HEK293 (cell line): ENCODE data around the gene LRIT3.

Experiments used
- BCL11A ChIP-seq: fragments of 450-650 bp; formaldehyde crosslinking; IDR thresholded peaks from 2 replicates; pipeline ENCODE4 v1.5.1; 2016; ENCODE audit warnings: low read depth, missing biosample characterization, missing genetic modification characterization
- GLI2 ChIP-seq: fragments of 450-650 bp; formaldehyde crosslinking; IDR thresholded peaks from 2 replicates; pipeline ENCODE4; 2017; ENCODE audit warnings: missing biosample characterization, missing genetic modification characterization, low read depth, borderline replicate concordance
- HOXC10 ChIP-seq: sonication (generic); formaldehyde crosslinking; IDR thresholded peaks from 2 replicates; pipeline ENCODE4 v1.8.1; 2023; ENCODE audit warnings: mild to moderate bottlenecking, missing genetic modification reagents
- OVOL3 ChIP-seq: fragments of 450-650 bp; formaldehyde crosslinking; IDR thresholded peaks from 2 replicates; pipeline ENCODE4 v1.5.1; 2016; ENCODE audit warnings: missing biosample characterization, missing genetic modification characterization
- SETDB1 ChIP-seq: IDR thresholded peaks from one replicate; pipeline ENCODE4 v1.6.1; 2017; ENCODE audit warnings: mild to moderate bottlenecking, low read length, moderate library complexity, mixed read lengths; ENCODE audit not compliant: insufficient read length
- WT1 ChIP-seq: fragments of 450-650 bp; formaldehyde crosslinking; IDR thresholded peaks from 2 replicates; pipeline ENCODE4 v1.5.1; 2016; ENCODE audit warnings: missing biosample characterization, missing genetic modification characterization
- ZBTB48 ChIP-seq: fragments of 450-650 bp; formaldehyde crosslinking; IDR thresholded peaks from 2 replicates; pipeline ENCODE4 v1.5.1; 2016; ENCODE audit warnings: missing biosample characterization, missing genetic modification characterization
- ZFP37 ChIP-seq: fragments of 450-650 bp; formaldehyde crosslinking; IDR thresholded peaks from 2 replicates; pipeline ENCODE4 v1.5.1; 2016; ENCODE audit warnings: missing biosample characterization, missing genetic modification characterization
- ZIC2 ChIP-seq: fragments of 450-650 bp; formaldehyde crosslinking; IDR thresholded peaks from 2 replicates; pipeline ENCODE4 v1.5.1; 2016; ENCODE audit warnings: missing biosample characterization, missing genetic modification characterization
- ZNF138 ChIP-seq: fragments of 450-650 bp; formaldehyde crosslinking; IDR thresholded peaks from 2 replicates; pipeline ENCODE4 v1.5.1; 2016; ENCODE audit warnings: missing biosample characterization, missing genetic modification characterization, borderline replicate concordance
- ZNF155 ChIP-seq: fragments of 450-650 bp; formaldehyde crosslinking; IDR thresholded peaks from 2 replicates; pipeline ENCODE4 v1.5.1; 2016; ENCODE audit warnings: missing biosample characterization, missing genetic modification characterization
- ZNF239 ChIP-seq: fragments of 450-650 bp; formaldehyde crosslinking; IDR thresholded peaks from 2 replicates; pipeline ENCODE4 v1.5.1; 2016; ENCODE audit warnings: missing biosample characterization, missing genetic modification characterization
- ZNF266 ChIP-seq: fragments of 450-650 bp; formaldehyde crosslinking; IDR thresholded peaks from 2 replicates; pipeline ENCODE4 v1.5.1; 2016; ENCODE audit warnings: missing biosample characterization, missing genetic modification characterization, low read depth
- ZNF404 ChIP-seq: fragments of 450-650 bp; formaldehyde crosslinking; IDR thresholded peaks from 2 replicates; pipeline ENCODE4 v1.5.1; 2017; ENCODE audit warnings: missing biosample characterization, missing genetic modification characterization
- ZNF501 ChIP-seq: fragments of 450-650 bp; formaldehyde crosslinking; IDR thresholded peaks from 2 replicates; pipeline ENCODE4 v1.5.1; 2016; ENCODE audit warnings: missing biosample characterization, missing genetic modification characterization
- ZNF510 ChIP-seq: fragments of 450-650 bp; formaldehyde crosslinking; IDR thresholded peaks from 2 replicates; pipeline ENCODE4 v1.5.1; 2018; ENCODE audit warnings: mild to moderate bottlenecking, missing genetic modification characterization, missing biosample characterization; ENCODE audit not compliant: insufficient replicate concordance
- ZNF529 ChIP-seq: fragments of 450-650 bp; formaldehyde crosslinking; IDR thresholded peaks from 2 replicates; pipeline ENCODE4 v1.5.1; 2017; ENCODE audit warnings: missing genetic modification characterization, missing biosample characterization; ENCODE audit not compliant: insufficient replicate concordance
- ZNF555 ChIP-seq: fragments of 450-650 bp; formaldehyde crosslinking; conservative IDR thresholded peaks from 2 replicates; pipeline ENCODE4 v1.5.1; 2017; ENCODE audit warnings: missing biosample characterization, mild to moderate bottlenecking, missing genetic modification characterization, inconsistent platforms
- ZNF677 ChIP-seq: fragments of 450-650 bp; IDR thresholded peaks from 2 replicates; pipeline ENCODE4 v1.5.0; 2018; ENCODE audit warnings: missing biosample characterization, mild to moderate bottlenecking, missing genetic modification characterization, moderate library complexity
- ZNF837 ChIP-seq: fragments of 450-650 bp; formaldehyde crosslinking; IDR thresholded peaks from 2 replicates; pipeline ENCODE4 v1.5.1; 2016; ENCODE audit warnings: missing biosample characterization, missing genetic modification characterization
- ZSCAN16 ChIP-seq: fragments of 450-650 bp; formaldehyde crosslinking; IDR thresholded peaks from 2 replicates; pipeline ENCODE4 v1.5.1; 2016; ENCODE audit warnings: missing biosample characterization, missing genetic modification characterization
- ZXDB ChIP-seq: fragments of 450-650 bp; formaldehyde crosslinking; IDR thresholded peaks from 2 replicates; pipeline ENCODE4 v1.5.1; 2016; ENCODE audit warnings: missing biosample characterization, missing genetic modification characterization
- TF ChIP-seq, protein P1 (sequence below): fragments of 450-650 bp; formaldehyde crosslinking; IDR thresholded peaks from 2 replicates; pipeline ENCODE4 v1.5.1; 2016; ENCODE audit warnings: missing biosample characterization, missing genetic modification characterization
- TF ChIP-seq, protein P2 (sequence below): fragments of 450-650 bp; formaldehyde crosslinking; IDR thresholded peaks from 2 replicates; pipeline ENCODE4 v1.5.1; 2016; ENCODE audit warnings: missing biosample characterization, missing genetic modification characterization
- TF ChIP-seq, protein P3 (sequence below): fragments of 450-650 bp; formaldehyde crosslinking; conservative IDR thresholded peaks from 2 replicates; pipeline ENCODE4 v1.5.1; 2016; ENCODE audit warnings: low read depth, missing biosample characterization, missing genetic modification characterization
- TF ChIP-seq, protein P4 (sequence below): fragments of 450-650 bp; IDR thresholded peaks from 2 replicates; pipeline ENCODE4 v1.5.1; 2018; ENCODE audit warnings: missing biosample characterization, missing genetic modification characterization
- TF ChIP-seq, protein P5 (sequence below): fragments of 450-650 bp; formaldehyde crosslinking; IDR thresholded peaks from 2 replicates; pipeline ENCODE4 v1.5.1; 2017; ENCODE audit warnings: missing biosample characterization, missing genetic modification characterization
- TF ChIP-seq, protein P6 (sequence below): fragments of 450-650 bp; formaldehyde crosslinking; IDR thresholded peaks from 2 replicates; pipeline ENCODE4 v1.5.1; 2016; ENCODE audit warnings: missing biosample characterization, missing genetic modification characterization

Gene LRIT3

DNA sequence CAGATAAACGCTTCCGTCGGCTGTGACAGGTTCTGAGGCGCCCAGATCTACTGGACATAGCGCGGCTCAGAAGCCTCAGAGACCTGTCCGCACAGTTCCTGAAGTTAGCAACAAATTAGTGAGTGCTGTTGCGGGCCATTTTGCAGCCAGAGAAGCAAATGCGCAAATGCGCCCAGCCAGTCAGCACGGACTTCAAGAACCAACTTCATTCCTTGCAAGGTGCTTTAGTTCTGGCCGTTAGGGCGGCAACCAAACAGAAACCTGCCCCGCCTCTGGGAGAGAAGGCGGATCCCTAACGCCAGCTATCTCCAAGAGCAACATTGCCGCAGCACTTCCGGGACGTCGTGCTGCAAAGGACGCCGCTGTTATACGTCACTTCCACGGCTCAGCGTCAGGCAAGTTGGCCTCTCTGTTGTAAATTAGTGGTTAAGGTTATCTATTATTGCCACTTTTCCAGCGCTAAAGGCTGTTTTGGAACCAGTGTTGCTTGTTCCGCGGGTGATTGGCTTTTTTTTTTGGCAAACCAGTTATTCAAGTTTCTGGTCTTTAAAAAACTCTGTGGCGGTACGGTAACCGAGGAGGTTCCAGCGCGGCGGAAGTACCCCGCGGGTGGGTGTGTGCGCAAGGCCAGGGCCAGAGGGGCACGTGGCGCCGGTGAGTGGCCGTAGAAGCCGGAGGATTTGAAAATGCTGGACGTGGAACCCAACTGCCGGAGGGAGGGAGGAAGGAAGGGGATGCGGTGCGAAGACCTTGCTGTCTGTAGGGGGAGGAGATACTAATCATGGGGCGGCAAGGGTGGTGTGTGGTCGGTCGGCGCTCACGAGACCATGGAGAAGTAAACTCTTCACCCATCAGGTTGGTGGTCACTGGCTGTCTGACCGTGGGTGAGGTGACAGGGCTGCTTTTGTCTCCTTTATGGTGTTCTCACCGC lies 32.5 kb upstream of the LRIT3 start, which contains the start of gene GAR1 (continued):
- TF ChIP-seq, protein P1, sequence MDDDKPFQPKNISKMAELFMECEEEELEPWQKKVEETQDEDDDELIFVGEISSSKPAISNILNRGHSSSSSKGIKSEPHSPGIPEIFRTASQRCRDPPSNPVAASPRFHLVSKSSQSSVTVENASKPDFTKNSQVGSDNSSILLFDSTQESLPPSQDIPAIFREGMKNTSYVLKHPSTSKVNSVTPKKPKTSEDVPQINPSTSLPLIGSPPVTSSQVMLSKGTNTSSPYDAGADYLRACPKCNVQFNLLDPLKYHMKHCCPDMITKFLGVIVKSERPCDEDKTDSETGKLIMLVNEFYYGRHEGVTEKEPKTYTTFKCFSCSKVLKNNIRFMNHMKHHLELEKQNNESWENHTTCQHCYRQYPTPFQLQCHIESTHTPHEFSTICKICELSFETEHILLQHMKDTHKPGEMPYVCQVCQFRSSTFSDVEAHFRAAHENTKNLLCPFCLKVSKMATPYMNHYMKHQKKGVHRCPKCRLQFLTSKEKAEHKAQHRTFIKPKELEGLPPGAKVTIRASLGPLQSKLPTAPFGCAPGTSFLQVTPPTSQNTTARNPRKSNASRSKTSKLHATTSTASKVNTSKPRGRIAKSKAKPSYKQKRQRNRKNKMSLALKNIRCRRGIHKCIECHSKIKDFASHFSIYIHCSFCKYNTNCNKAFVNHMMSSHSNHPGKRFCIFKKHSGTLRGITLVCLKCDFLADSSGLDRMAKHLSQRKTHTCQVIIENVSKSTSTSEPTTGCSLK: no peak
- TF ChIP-seq, protein P2, sequence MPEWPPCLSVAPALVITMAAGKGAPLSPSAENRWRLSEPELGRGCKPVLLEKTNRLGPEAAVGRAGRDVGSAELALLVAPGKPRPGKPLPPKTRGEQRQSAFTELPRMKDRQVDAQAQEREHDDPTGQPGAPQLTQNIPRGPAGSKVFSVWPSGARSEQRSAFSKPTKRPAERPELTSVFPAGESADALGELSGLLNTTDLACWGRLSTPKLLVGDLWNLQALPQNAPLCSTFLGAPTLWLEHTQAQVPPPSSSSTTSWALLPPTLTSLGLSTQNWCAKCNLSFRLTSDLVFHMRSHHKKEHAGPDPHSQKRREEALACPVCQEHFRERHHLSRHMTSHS (tag by site-specific recombination): no peak
- TF ChIP-seq ZNF555 (tag by site-specific recombination) (no peak), ZNF138 (tag by site-specific recombination) (no peak), ZNF266 (tag by site-specific recombination) (no peak), ZXDB (tag by site-specific recombination) (peak; percentile 37; the same call in 1 of the 2 replicates), ZNF529 (no peak), WT1 (tag by site-specific recombination) (no peak), ZNF155 (tag by site-specific recombination) (no peak), SETDB1 (no peak), ZNF404 (tag by site-specific recombination) (no peak), GLI2 (no peak), ZNF677 (tag by site-specific recombination) (no peak), ZSCAN16 (tag by site-specific recombination) (no peak), HOXC10 (CRISPR knock-in tag) (no peak), ZNF239 (no peak), BCL11A (tag by site-specific recombination) (no peak), ZFP37 (tag by site-specific recombination) (no peak), ZNF837 (tag by site-specific recombination) (no peak), OVOL3 (tag by site-specific recombination) (no peak), ZNF501 (tag by site-specific recombination) (peak; percentile 41), ZNF510 (no peak), ZBTB48 (tag by site-specific recombination) (no peak), ZIC2 (tag by site-specific recombination) (no peak; the same call in 1 of the 2 replicates)
- TF ChIP-seq, protein P3, sequence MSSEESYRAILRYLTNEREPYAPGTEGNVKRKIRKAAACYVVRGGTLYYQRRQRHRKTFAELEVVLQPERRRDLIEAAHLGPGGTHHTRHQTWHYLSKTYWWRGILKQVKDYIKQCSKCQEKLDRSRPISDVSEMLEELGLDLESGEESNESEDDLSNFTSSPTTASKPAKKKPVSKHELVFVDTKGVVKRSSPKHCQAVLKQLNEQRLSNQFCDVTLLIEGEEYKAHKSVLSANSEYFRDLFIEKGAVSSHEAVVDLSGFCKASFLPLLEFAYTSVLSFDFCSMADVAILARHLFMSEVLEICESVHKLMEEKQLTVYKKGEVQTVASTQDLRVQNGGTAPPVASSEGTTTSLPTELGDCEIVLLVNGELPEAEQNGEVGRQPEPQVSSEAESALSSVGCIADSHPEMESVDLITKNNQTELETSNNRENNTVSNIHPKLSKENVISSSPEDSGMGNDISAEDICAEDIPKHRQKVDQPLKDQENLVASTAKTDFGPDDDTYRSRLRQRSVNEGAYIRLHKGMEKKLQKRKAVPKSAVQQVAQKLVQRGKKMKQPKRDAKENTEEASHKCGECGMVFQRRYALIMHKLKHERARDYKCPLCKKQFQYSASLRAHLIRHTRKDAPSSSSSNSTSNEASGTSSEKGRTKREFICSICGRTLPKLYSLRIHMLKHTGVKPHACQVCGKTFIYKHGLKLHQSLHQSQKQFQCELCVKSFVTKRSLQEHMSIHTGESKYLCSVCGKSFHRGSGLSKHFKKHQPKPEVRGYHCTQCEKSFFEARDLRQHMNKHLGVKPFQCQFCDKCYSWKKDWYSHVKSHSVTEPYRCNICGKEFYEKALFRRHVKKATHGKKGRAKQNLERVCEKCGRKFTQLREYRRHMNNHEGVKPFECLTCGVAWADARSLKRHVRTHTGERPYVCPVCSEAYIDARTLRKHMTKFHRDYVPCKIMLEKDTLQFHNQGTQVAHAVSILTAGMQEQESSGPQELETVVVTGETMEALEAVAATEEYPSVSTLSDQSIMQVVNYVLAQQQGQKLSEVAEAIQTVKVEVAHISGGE (tag by site-specific recombination): peak; percentile 91
- TF ChIP-seq, protein P4, sequence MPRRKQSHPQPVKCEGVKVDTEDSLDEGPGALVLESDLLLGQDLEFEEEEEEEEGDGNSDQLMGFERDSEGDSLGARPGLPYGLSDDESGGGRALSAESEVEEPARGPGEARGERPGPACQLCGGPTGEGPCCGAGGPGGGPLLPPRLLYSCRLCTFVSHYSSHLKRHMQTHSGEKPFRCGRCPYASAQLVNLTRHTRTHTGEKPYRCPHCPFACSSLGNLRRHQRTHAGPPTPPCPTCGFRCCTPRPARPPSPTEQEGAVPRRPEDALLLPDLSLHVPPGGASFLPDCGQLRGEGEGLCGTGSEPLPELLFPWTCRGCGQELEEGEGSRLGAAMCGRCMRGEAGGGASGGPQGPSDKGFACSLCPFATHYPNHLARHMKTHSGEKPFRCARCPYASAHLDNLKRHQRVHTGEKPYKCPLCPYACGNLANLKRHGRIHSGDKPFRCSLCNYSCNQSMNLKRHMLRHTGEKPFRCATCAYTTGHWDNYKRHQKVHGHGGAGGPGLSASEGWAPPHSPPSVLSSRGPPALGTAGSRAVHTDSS (tag by site-specific recombination): no peak
- TF ChIP-seq, protein P5, sequence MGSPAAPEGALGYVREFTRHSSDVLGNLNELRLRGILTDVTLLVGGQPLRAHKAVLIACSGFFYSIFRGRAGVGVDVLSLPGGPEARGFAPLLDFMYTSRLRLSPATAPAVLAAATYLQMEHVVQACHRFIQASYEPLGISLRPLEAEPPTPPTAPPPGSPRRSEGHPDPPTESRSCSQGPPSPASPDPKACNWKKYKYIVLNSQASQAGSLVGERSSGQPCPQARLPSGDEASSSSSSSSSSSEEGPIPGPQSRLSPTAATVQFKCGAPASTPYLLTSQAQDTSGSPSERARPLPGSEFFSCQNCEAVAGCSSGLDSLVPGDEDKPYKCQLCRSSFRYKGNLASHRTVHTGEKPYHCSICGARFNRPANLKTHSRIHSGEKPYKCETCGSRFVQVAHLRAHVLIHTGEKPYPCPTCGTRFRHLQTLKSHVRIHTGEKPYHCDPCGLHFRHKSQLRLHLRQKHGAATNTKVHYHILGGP (tag by site-specific recombination): no peak
- TF ChIP-seq, protein P6, sequence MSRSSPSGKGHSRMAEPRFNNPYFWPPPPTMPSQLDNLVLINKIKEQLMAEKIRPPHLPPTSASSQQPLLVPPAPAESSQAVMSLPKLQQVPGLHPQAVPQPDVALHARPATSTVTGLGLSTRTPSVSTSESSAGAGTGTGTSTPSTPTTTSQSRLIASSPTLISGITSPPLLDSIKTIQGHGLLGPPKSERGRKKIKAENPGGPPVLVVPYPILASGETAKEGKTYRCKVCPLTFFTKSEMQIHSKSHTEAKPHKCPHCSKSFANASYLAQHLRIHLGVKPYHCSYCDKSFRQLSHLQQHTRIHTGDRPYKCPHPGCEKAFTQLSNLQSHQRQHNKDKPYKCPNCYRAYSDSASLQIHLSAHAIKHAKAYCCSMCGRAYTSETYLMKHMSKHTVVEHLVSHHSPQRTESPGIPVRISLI (tag by site-specific recombination): no peak
